K562 (cell line): ENCODE data around the gene GLUL. TPM values are rescaled to one million over a fixed set of nuclear protein-coding genes. Genes with fewer than 3 reads are reported as not detected.

ENCODE experiments used
- ATAC-seq: fragments of 200-7000 bp; cut with Tn5 transposase; 3 replicates; pipeline ENCODE4 v1.9.1; 2020; ENCODE audit warnings: moderate library complexity
- BruUV-seq: library from RNA; stranded (reverse); fragments of 400-500 nt; replicated peaks from 2 replicates; lab custom pipeline; 2021; lab: Mats Ljungman, UMichigan
- CTCF ChIA-PET: fragments of 300-600 bp; formaldehyde crosslinking; extraction: SDS; loops from one replicate; lab custom pipeline; 2021; ENCODE audit warnings: low intra/inter-chr PET ratio; lab: Yijun Ruan, JAX
- POLR2A ChIA-PET: fragments of 300-600, 350-650 bp; sonication (Branson Sonifier 250); formaldehyde crosslinking; extraction: SDS; loops from one replicate; lab custom pipeline; 2021; ENCODE audit warnings: antibody characterized with exemption, inconsistent platforms; lab: Yijun Ruan, JAX
- DNase-seq, 4 experiments: peaks; one replicate each; pipeline versions ENCODE4 v3.0.0 to v3.0.0-alpha.2; 2011 to 2018; ENCODE audit warnings: low spot score in 3 of 4, mixed read lengths in 3 of 4; ENCODE audit errors: extremely low read depth in 1 of 4
- FAIRE-seq: peaks from 2 replicates; lab custom pipeline; 2011; peaks lifted over from hg19 to GRCh38; lab: Jason Lieb, UNC
- H2AFZ ChIP-seq: 2 replicates; pipeline ENCODE4 v1.6.0; 2011; ENCODE audit warnings: low read depth, low read length, control low read depth, inconsistent platforms
- H3K27ac ChIP-seq: fragments of 200-600 bp; 3 replicates; pipeline ENCODE4 v1.8.0; 2011; ENCODE audit warnings: low read depth, mild to moderate bottlenecking, control low read depth, inconsistent platforms, low read length, moderate library complexity, mixed read lengths; ENCODE audit errors: extremely low read depth
- H3K27me3 ChIP-seq, 2 experiments: fragments of 300-600 bp in 1 of 2; 2 replicates in 1 of 2; 3 replicates in 1 of 2; pipeline versions ENCODE4 v1.6.0 to v1.8.0; 2011; ENCODE audit warnings: inconsistent platforms in 2 of 2, low read length in 2 of 2, mild to moderate bottlenecking in 1 of 2, mixed read lengths in 1 of 2, moderate library complexity in 1 of 2; ENCODE audit not compliant: control insufficient read depth in 2 of 2, insufficient read depth in 2 of 2
- H3K36me3 ChIP-seq: fragments of 300-600 bp; 3 replicates; pipeline ENCODE4 v1.8.0; 2011; ENCODE audit warnings: mild to moderate bottlenecking, low read length, inconsistent platforms; ENCODE audit not compliant: control insufficient read depth, insufficient read depth
- H3K4me1 ChIP-seq, 2 experiments: fragments of 200-600 bp in 1 of 2; replicated peaks in 1 of 2; 2 replicates in 1 of 2; 3 replicates in 1 of 2; pipeline versions ENCODE4 v1.5.1 to v1.8.0; 2011; ENCODE audit warnings: inconsistent platforms in 2 of 2, low read length in 2 of 2, mild to moderate bottlenecking in 1 of 2, mixed read lengths in 1 of 2, moderate library complexity in 1 of 2; ENCODE audit not compliant: control insufficient read depth in 2 of 2, insufficient read depth in 2 of 2
- H3K4me2 ChIP-seq: 2 replicates; pipeline ENCODE4 v1.6.1; 2011; ENCODE audit warnings: low read length, control low read depth, inconsistent platforms, mixed read lengths; ENCODE audit not compliant: insufficient read depth
- H3K4me3 ChIP-seq: fragments of 200-600 bp; sonication (generic), shearing (Covaris generic); 2 replicates; pipeline ENCODE4 v1.5.1; 2016; ENCODE audit warnings: control low read depth, inconsistent platforms
- H3K79me2 ChIP-seq: fragments of 200-600 bp; 3 replicates; pipeline ENCODE4 v1.8.0; 2011; ENCODE audit warnings: low read length, inconsistent platforms; ENCODE audit not compliant: control insufficient read depth, insufficient read depth
- H3K9ac ChIP-seq, 2 experiments: 2 replicates each; pipeline versions ENCODE4 v1.6.0 to v1.6.1; 2011; ENCODE audit warnings: low read depth in 2 of 2, low read length in 2 of 2, control low read depth in 1 of 2, inconsistent platforms in 1 of 2, mild to moderate bottlenecking in 1 of 2, mixed read lengths in 1 of 2; ENCODE audit not compliant: insufficient read depth in 1 of 2
- H3K9me1 ChIP-seq: one replicate; pipeline ENCODE4 v1.6.0; 2011; ENCODE audit warnings: inconsistent platforms, mild to moderate bottlenecking, low read length, moderate library complexity; ENCODE audit not compliant: control insufficient read depth, insufficient read depth
- H3K9me3 ChIP-seq: replicated peaks from 2 replicates; pipeline ENCODE4 v1.5.1; 2011; ENCODE audit warnings: low read depth, low read length, inconsistent platforms; ENCODE audit not compliant: control insufficient read depth, insufficient read depth
- H4K20me1 ChIP-seq: replicated peaks from 2 replicates; pipeline ENCODE4 v1.6.1; 2011; ENCODE audit warnings: low read length, inconsistent platforms, mixed read lengths; ENCODE audit not compliant: control insufficient read depth, insufficient read depth
- CREB3 ChIP-seq: fragments of 450-650 bp; conservative IDR thresholded peaks from 2 replicates; pipeline ENCODE4 v1.6.1; 2016; ENCODE audit warnings: missing genetic modification characterization, low read depth, mild to moderate bottlenecking, missing compliant biosample characterization, moderate library complexity
- DNMT1 ChIP-seq: fragments of 450-650 bp; IDR thresholded peaks from 2 replicates; pipeline ENCODE4 v1.6.1; 2016; ENCODE audit warnings: antibody characterized with exemption, mild to moderate bottlenecking
- ERF ChIP-seq: fragments of 450-650 bp; formaldehyde crosslinking; IDR thresholded peaks from 2 replicates; pipeline ENCODE4 v1.4.0; 2020; ENCODE audit warnings: mild to moderate bottlenecking, mixed read lengths
- ETV6 ChIP-seq, 3 experiments: fragments of 150-350 bp in 1 of 3; sonication (generic) in 1 of 3; formaldehyde crosslinking in 1 of 3; IDR thresholded peaks; 2 replicates each; pipeline versions ENCODE4 v1.6.1 to v1.8.0; 2014 to 2022; ENCODE audit warnings: borderline replicate concordance in 2 of 3, low read depth in 2 of 3, antibody characterized with exemption in 1 of 3, low read length in 1 of 3, mild to moderate bottlenecking in 1 of 3, missing genetic modification reagents in 1 of 3
- GATAD2B ChIP-seq: fragments of 450-650 bp; IDR thresholded peaks from 2 replicates; pipeline ENCODE4 v1.6.1; 2017; ENCODE audit warnings: mild to moderate bottlenecking, borderline replicate concordance
- HMGN3 ChIP-seq: IDR thresholded peaks from 2 replicates; pipeline ENCODE4 v1.6.1; 2011; ENCODE audit warnings: borderline replicate concordance, low read depth, mild to moderate bottlenecking, mixed read lengths, low read length; ENCODE audit not compliant: insufficient read length; ENCODE audit errors: extremely low read depth
- PHTF2 ChIP-seq: fragments of 250-450 bp; sonication (Bioruptor Pico); IDR thresholded peaks from 2 replicates; pipeline ENCODE4 v1.5.0; 2021; ENCODE audit warnings: mild to moderate bottlenecking
- SIX5 ChIP-seq, 2 experiments: IDR thresholded peaks; 2 replicates each; pipeline ENCODE4 v1.6.1; 2011; ENCODE audit warnings: low read length in 2 of 2, borderline replicate concordance in 1 of 2, low read depth in 1 of 2, mild to moderate bottlenecking in 1 of 2, moderate library complexity in 1 of 2; ENCODE audit not compliant: insufficient read depth in 1 of 2
- SMAD1 ChIP-seq: fragments of 150-350 bp; IDR thresholded peaks from 2 replicates; pipeline ENCODE4 v1.6.1; 2014; ENCODE audit warnings: low read length, low read depth; ENCODE audit not compliant: partially characterized antibody
- TOE1 ChIP-seq, 2 experiments: fragments of 450-650 bp in 1 of 2; sonication (generic) in 1 of 2; formaldehyde crosslinking in 1 of 2; IDR thresholded peaks; 2 replicates each; pipeline versions ENCODE4 v1.7.1 to v1.8.0; 2016 to 2022; ENCODE audit warnings: borderline replicate concordance in 2 of 2, mild to moderate bottlenecking in 2 of 2, antibody characterized with exemption in 1 of 2, inconsistent platforms in 1 of 2, low read depth in 1 of 2, missing genetic modification reagents in 1 of 2, moderate library complexity in 1 of 2
- XRCC4 ChIP-seq: IDR thresholded peaks from one replicate; pipeline ENCODE4 v1.6.1; 2011; ENCODE audit not compliant: insufficient read depth, insufficient read length; ENCODE audit errors: extremely low read depth
- ZBTB33 ChIP-seq: sonication (generic); formaldehyde crosslinking; IDR thresholded peaks from 2 replicates; pipeline ENCODE4 v1.8.1; 2023; ENCODE audit warnings: mild to moderate bottlenecking, missing genetic modification reagents
- ZNF24 ChIP-seq: fragments of 450-650 bp; IDR thresholded peaks from 2 replicates; pipeline ENCODE4 v1.6.1; 2016
- ZNF354B ChIP-seq: fragments of 250-450 bp; sonication (Bioruptor Pico); IDR thresholded peaks from 2 replicates; pipeline ENCODE4 v1.4.0; 2020
- ZNF584 ChIP-seq: fragments of 200-800 bp; sonication (Bioruptor generic); IDR thresholded peaks from 2 replicates; pipeline ENCODE4 v1.6.1; 2016; ENCODE audit warnings: low read depth, mild to moderate bottlenecking, missing genetic modification characterization, missing compliant biosample characterization
- WGBS: fragments of 100-300 bp; shearing (Covaris generic); methylation state at CpG from one replicate; pipeline ENCODE4 v1.1.6; 2016; ENCODE audit warnings: low coverage, mixed read lengths; ENCODE audit not compliant: insufficient coverage; ENCODE audit errors: missing lambda C conversion rate; 5-methylcytosine and 5-hydroxymethylcytosine counted together
- in situ Hi-C: fragments of 300-500 bp; cut with MboI; formaldehyde crosslinking; loops from 4 replicates; pipeline ENCODE4 v1.15.0; 2018; ENCODE audit warnings: inconsistent platforms, mixed read lengths
- intact Hi-C: fragments of 100-400 bp; cut with micrococcal nuclease; formaldehyde crosslinking; loops from 2 replicates; pipeline ENCODE4 v1.14.2; 2022
- polyA plus RNA-seq, 8 experiments: library from polyadenylated mRNA; depleted of rRNA in 4 of 8; stranded (reverse) in 5 of 8; unstranded in 3 of 8; fragments of >200 nt; fragmentation: Nextera tagmentation in 2 of 8; fragmentation: Illumina TruSeq in 1 of 8; extraction: Ambion mirVana in 2 of 8; extraction: Trizol in 1 of 8; gene quantifications; 2 replicates each; pipeline versions ENCODE4 v1.2.1 to v1.2.3, GENCODE V29; 2011 to 2014; ENCODE audit warnings: inconsistent platforms in 1 of 8, missing spikeins in 1 of 8
- total RNA-seq, 7 experiments: library from RNA; depleted of rRNA in 6 of 7; stranded (reverse); fragments of >200 nt in 6 of 7; fragmentation: Illumina TruSeq in 2 of 7; extraction: Trizol in 2 of 7; gene quantifications; 2 replicates each; pipeline versions ENCODE4 v1.2.1 to v1.2.3, GENCODE V29; 2011 to 2021; ENCODE audit warnings: low replicate concordance in 1 of 7

The GLUL gene
- total and polyA plus RNA-seq, 9 of the 15 experiments (the other 6 are each of a cell fraction or from before 2014, with no cell fraction given): 1,088 to 4,222 (median 1,338) TPM

GRCh38 chr1:182385885-182386853 is 5.4 kb downstream of the GLUL start (continued):
- TF ChIP-seq GATAD2B (no peak), ZNF354B (no peak), DNMT1 (no peak), SMAD1 (no peak), ZNF24 (no peak), TOE1 (IDR thresholded peaks at IDR 0.05; ENCODE audit: borderline replicate concordance) (no peak), TOE1 (CRISPR knock-in tag; IDR thresholded peaks at IDR 0.05; ENCODE audit: borderline replicate concordance, low read depth) (no peak)

- Histone ChIP-seq H3K9ac (no peak overlapping the region), H2AFZ (no peak overlapping the region), H3K4me1 (peaks cover 20 to 43% of the 10 kb centered on the region in 2 experiments; a peak in 4 of 5 replicates), H3K27me3 (no peaks in the 10 kb centered on the region), H3K36me3 (peaks cover 83% of the 10 kb centered on the region), H3K9me1 (peaks cover 27% of the 10 kb centered on the region), H4K20me1 (peaks cover 30% of the 10 kb centered on the region), H3K27ac (no peak overlapping the region; the same call in 2 of the 3 replicates), H3K4me3 (no peak overlapping the region), H3K9me3 (no peaks in the 10 kb centered on the region), H3K79me2 (peaks cover 50% of the 10 kb centered on the region), H3K4me2 (no peak overlapping the region)
- ChIA-PET POLR2A (interaction anchor here (0.7 to 0.9 kb wide), 3 partner anchors 52 to 259 kb away, joined by 3 to 4 read pairs (median 3); no protein-coding TSS in a partner anchor), CTCF (no interaction called here)
- intact Hi-C loops (no loop called here), in situ Hi-C loops (no loop called here)
- no peak for FAIRE-seq
- BruUV-seq: no TSS peak
- no peak for DNase-seq
- 99% methylated on average over 19 of the region's 19 CpGs for WGBS
- ATAC-seq: no peak
- TF ChIP-seq ETV6 (IDR thresholded peaks at IDR 0.05; ENCODE audit: borderline replicate concordance in 1 of 2, low read depth in 2 of 2, low read length in 1 of 2): no peak
- no peak for TF ChIP-seq ETV6 (CRISPR knock-in tag; IDR thresholded peaks at IDR 0.05; ENCODE audit: borderline replicate concordance)
- no peak for TF ChIP-seq CREB3 (tag)
- TF ChIP-seq ERF (CRISPR knock-in tag): no peak
- TF ChIP-seq ZNF584 (CRISPR knock-in tag): no peak
- TF ChIP-seq XRCC4: no peak
- no peak for TF ChIP-seq PHTF2
- TF ChIP-seq DNMT1: no peak
- no peak for TF ChIP-seq SIX5 (IDR thresholded peaks at IDR 0.05; ENCODE audit: borderline replicate concordance in 1 of 2, insufficient read depth in 1 of 2, low read depth in 1 of 2, low read length in 2 of 2)
- TF ChIP-seq HMGN3: no peak
- TF ChIP-seq ZBTB33 (CRISPR knock-in tag): peak; percentile 39; the same call in 1 of the 2 replicates
Measured at GRCh38 chr1:182384387-182384960, 7.1 kb downstream of the GLUL start.
